ENCODE data around the gene ADARB1.

DNA sequence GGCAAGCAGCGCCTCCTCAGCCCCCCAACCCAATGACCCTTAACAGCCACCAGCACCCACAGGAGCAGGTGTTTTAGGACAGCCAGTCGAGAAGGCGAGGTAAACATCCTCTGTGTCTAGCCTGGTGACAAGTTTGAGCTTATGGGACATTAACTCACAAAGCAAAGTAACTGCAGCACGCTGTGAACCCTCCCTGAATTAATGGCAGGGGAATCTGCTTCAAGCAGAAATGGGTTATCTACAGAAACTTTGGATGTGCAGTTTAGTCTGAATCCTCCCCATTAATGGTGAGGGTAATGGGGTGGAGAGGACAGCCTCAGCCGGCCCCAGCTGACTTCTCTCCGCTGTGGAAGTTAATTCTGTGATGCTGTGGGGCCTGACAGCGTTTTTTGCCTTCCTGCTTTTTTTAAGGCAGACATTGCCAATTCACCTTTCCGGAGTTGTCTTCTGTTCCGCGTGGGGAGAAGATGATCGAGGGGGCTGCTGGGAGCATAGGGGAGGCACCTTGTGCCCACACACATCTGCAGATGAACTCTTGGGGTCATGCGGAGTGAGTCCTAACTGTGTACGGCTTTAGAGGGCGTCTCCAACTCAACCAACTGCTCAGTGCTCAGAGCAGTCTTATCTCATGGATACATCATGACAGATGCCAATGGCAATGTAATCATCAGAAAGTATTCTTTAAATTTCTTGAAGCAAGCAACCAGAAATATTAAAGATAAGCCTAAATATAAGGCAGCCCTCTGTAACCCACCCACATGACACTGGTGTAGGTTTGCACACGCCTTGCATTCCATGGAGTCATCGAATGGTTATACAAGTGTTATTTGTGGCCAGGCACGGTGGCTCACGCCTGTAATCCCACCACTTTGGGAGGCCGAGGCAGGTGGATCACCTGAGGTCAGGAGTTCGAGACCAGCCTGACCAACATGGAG, 172.3 kb downstream of the ADARB1 start:
- TF ChIP-seq, protein P1, sequence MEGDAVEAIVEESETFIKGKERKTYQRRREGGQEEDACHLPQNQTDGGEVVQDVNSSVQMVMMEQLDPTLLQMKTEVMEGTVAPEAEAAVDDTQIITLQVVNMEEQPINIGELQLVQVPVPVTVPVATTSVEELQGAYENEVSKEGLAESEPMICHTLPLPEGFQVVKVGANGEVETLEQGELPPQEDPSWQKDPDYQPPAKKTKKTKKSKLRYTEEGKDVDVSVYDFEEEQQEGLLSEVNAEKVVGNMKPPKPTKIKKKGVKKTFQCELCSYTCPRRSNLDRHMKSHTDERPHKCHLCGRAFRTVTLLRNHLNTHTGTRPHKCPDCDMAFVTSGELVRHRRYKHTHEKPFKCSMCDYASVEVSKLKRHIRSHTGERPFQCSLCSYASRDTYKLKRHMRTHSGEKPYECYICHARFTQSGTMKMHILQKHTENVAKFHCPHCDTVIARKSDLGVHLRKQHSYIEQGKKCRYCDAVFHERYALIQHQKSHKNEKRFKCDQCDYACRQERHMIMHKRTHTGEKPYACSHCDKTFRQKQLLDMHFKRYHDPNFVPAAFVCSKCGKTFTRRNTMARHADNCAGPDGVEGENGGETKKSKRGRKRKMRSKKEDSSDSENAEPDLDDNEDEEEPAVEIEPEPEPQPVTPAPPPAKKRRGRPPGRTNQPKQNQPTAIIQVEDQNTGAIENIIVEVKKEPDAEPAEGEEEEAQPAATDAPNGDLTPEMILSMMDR (IDR thresholded peaks at IDR 0.05; ENCODE audit: borderline replicate concordance, extremely low read depth, low read length, poor library complexity, severe bottlenecking) = no peak
- no peak for TF ChIP-seq EZH2 (IDR thresholded peaks at IDR 0.05; ENCODE audit: borderline replicate concordance, low read depth, low read length, severe bottlenecking)
